H54 (cell line): ENCODE data around the gene DNM2.
"Not testable (repeated sequence)": the region's sequence is repeated elsewhere in the genome, so short reads cannot be mapped to it uniquely, and the experiment has no call there.

Experiments used
- DNase-seq: peaks from one replicate; pipeline ENCODE4 v3.0.0; 2011; ENCODE audit warnings: low spot score, mixed read lengths; ENCODE audit not compliant: insufficient read length
- FAIRE-seq: peaks from 3 replicates; lab custom pipeline; 2011; peaks lifted over from hg19 to GRCh38; lab: Jason Lieb, UNC
- POLR2A ChIP-seq: IDR thresholded peaks from 2 replicates; pipeline ENCODE4 v1.6.1; 2011; ENCODE audit warnings: low read depth, mild to moderate bottlenecking, low read length

The DNM2 gene

DNA sequence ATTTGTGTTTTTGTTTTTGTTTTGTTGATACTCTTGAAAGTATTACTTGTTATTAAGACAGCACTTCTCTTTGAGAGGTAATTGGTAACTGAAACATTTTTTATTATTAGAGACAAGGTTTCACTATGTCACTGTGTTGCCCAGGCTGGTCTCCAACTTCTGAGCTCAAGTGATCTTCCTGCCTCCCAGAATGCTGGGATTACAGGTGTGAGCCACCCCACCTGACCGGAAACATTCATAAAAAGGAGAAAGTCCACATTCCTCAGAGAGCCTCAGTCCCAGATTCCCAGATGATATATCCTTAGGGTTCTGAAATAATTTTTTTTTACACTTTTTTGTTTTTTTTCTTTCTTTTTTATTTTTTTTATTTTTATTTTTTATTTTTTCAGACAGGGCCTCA is 156.1 kb downstream of the DNM2 start:
- no peak for DNase-seq
- TF ChIP-seq POLR2A, result no peak
- no peak for FAIRE-seq

DNA sequence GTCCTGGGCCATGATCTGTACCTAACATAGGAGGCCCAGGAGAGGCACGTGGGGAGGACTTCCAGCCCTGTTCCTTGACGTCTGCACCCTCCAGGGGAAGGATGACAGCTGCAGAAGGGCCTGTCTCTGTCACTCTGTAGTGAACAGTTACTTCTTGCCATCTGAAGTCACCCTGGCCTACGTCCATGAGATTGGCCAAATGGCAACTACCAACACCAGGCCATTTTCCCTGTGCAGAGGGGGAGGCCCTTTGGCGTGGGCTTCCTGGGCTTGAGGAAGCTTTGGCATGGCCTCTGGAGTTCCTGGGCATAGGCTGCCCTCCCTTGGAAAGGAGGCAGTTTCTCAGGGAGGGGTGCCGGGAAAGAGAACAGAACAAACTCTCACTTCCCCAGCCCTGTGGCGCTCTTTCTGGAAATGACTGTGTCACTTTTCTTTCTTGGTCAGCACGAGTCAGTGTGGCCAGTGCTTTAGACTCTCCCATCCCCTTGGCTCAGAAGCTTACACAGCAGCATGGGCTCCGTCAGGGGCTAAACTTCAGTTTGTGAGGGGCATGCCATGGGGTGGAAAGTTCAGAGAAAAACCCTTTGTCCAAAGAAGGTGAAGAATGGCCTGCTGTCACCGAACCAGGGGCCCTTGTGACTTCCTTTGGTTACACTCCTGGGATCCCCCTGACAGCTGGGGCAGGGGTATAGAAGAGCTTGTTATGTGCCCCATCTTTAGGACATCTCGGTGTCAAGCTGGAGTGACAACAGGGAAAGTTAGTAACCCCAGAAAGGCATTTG is 158.8 kb downstream of the DNM2 start:
- FAIRE-seq, result no peak
- no peak for DNase-seq
- no peak for TF ChIP-seq POLR2A

DNA sequence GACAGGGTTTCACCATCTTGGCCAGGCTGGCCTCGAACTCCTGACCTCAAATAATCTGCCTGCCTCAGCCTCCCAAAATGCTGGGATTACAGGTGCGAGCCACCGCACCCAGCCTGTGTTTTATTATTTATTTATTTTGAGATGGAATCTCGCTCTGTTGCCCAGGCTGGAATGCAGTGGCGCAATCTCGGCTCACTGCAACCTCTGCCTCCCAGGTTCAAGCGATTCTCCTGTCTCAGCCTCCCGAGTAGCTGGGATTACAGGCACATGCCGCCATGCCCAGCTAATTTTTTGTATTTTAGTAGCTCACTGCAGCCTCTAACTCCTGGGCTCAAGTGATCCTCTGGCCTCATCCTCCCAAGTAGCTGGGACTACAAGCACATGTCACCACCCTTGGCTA is 159.7 kb downstream of the DNM2 start:
- not testable (repeated sequence) for DNase-seq, FAIRE-seq

DNA sequence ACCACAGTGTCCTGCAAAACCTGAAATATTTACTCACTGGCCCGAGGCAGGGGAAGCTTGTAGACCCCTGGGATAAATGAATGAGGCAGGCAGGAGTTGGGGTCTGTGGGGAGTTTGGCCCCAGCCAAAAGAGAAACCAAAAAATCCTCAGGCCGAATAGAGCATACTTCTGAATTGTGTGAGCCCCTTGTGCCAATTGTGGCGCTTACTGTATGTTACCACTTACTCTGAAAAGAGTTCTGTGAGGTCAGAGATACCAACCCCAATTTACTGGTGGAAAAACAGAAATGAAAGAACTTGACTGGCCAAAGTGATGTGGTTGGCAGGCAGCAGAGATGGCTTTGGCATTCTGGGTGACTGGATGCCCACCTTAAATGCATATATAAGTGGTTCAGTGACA is 160.4 kb downstream of the DNM2 start:
- no peak for TF ChIP-seq POLR2A
- DNase-seq (no peak), FAIRE-seq (no peak)
